ENCODE measurements around the gene C2CD5.

DNA sequence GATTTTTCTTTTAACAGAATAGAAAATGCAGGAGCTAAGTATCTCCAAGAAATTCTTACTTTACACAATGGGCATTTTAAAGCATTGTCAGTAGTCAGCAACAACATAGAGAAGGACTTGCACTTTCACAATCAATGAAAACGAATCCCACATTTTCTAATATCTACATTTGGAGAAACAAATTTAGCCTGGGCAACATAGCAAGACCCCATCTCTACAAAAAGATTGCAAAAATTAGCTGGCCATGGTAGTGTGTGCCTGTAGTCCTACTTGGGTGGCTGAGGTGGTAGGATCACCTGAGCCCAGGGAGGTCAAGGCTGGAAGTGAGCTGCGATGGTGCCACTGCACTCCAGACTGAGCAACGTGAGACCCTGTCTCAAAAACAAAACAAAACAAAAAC, 30.6 kb upstream of the C2CD5 start:
- TF ChIP-seq, protein P1, sequence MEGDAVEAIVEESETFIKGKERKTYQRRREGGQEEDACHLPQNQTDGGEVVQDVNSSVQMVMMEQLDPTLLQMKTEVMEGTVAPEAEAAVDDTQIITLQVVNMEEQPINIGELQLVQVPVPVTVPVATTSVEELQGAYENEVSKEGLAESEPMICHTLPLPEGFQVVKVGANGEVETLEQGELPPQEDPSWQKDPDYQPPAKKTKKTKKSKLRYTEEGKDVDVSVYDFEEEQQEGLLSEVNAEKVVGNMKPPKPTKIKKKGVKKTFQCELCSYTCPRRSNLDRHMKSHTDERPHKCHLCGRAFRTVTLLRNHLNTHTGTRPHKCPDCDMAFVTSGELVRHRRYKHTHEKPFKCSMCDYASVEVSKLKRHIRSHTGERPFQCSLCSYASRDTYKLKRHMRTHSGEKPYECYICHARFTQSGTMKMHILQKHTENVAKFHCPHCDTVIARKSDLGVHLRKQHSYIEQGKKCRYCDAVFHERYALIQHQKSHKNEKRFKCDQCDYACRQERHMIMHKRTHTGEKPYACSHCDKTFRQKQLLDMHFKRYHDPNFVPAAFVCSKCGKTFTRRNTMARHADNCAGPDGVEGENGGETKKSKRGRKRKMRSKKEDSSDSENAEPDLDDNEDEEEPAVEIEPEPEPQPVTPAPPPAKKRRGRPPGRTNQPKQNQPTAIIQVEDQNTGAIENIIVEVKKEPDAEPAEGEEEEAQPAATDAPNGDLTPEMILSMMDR (IDR thresholded peaks at IDR 0.05; ENCODE audit: low read length) = no peak
- TF ChIP-seq EZH2 (optimal IDR thresholded peaks at IDR 0.05; ENCODE audit: low read depth, low read length) = no peak
